ENCODE data around the gene DDTL.
"Not testable (repeated sequence)": the region's sequence is repeated elsewhere in the genome, so short reads cannot be mapped to it uniquely, and the experiment has no call there.

The DDTL gene

GRCh38 chr22:23970816-23971486 lies 4.3 kb downstream of the DDTL start:
- Histone ChIP-seq H3K27me3 (ENCODE audit: insufficient read depth, low read length) (no peaks in the 10 kb centered on the region), H3K27ac (ENCODE audit: low read depth, low read length) (no peak overlapping the region)

GRCh38 chr22:23971927-23972326 lies 5.2 kb downstream of the DDTL start:
- not testable (repeated sequence) for H3K4me3 ChIP-seq (ENCODE audit: low read length); H3K27ac ChIP-seq (ENCODE audit: low read depth, low read length); H3K4me1 ChIP-seq (ENCODE audit: insufficient read depth, low read length); H3K9me3 ChIP-seq (ENCODE audit: insufficient read depth, low read depth, low read length); H3K9ac ChIP-seq (ENCODE audit: low read depth, low read length); H3K27me3 ChIP-seq (ENCODE audit: insufficient read depth, low read length)
- H3K36me3 ChIP-seq (ENCODE audit: insufficient read depth, low read length), result peaks cover 29% of the 10 kb centered on the region
- WGBS, result over 99% methylated on average over 3 of the region's 3 CpGs

More at GRCh38 chr22:23970816-23971486, 4.3 kb downstream of the DDTL start:
- H3K9me3 ChIP-seq (ENCODE audit: insufficient read depth, low read depth, low read length), result no peaks in the 10 kb centered on the region
- no peaks in the 10 kb centered on the region for H3K4me1 ChIP-seq (ENCODE audit: insufficient read depth, low read length)
- H3K36me3 ChIP-seq (ENCODE audit: insufficient read depth, low read length), result peaks cover 29% of the 10 kb centered on the region
- WGBS, result 87% methylated on average over 6 of the region's 6 CpGs
- no peak overlapping the region for H3K4me3 ChIP-seq (ENCODE audit: low read length)
- no peak overlapping the region for H3K9ac ChIP-seq (ENCODE audit: low read depth, low read length)

DNA sequence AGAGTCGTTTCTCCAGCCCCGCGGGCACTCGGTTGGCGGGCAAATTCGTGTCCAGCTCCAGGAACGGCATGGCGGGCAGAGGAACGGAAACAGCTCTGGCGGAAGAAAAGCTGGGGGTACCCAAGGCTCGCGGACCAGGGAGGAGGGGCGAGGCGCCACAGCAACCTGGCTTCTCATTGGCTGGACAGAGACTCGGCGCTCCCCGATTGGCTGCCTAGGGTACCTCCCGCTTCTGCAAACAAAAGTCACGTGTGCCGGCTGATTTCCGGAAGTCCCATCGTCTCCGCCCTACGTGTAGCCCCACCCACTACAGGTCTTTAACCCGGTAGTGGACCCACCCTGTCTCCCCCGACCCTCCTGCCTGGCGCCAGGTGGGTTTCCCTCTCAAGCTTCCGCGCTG lies 7.7 kb downstream of the DDTL start, which contains the start of gene DDT:
DDT (minus strand) TSS at position 97 of the 400 bp plus-strand sequence; CDS start at position 70, 27 bp downstream.
- H3K9ac ChIP-seq (ENCODE audit: low read depth, low read length); H3K27ac ChIP-seq (ENCODE audit: low read depth, low read length); H3K9me3 ChIP-seq (ENCODE audit: insufficient read depth, low read depth, low read length); H3K4me3 ChIP-seq (ENCODE audit: low read length); H3K27me3 ChIP-seq (ENCODE audit: insufficient read depth, low read length); H3K4me1 ChIP-seq (ENCODE audit: insufficient read depth, low read length): not testable (repeated sequence)
- H3K36me3 ChIP-seq (ENCODE audit: insufficient read depth, low read length), result peaks cover 27% of the 10 kb centered on the region
- no CpG with 5 or more reads among the region's 29 CpGs for WGBS

- 31% methylated on average over 6 of the region's 27 CpGs for WGBS
Observed at GRCh38 chr22:23974836-23975352, 8.2 kb downstream of the DDTL start.

GRCh38 chr22:23977304-23977703 lies 10.6 kb downstream of the DDTL start:
- not testable (repeated sequence) for H3K4me3 ChIP-seq (ENCODE audit: low read length); H3K27me3 ChIP-seq (ENCODE audit: insufficient read depth, low read length); H3K36me3 ChIP-seq (ENCODE audit: insufficient read depth, low read length); H3K9ac ChIP-seq (ENCODE audit: low read depth, low read length); H3K4me1 ChIP-seq (ENCODE audit: insufficient read depth, low read length); H3K27ac ChIP-seq (ENCODE audit: low read depth, low read length); H3K9me3 ChIP-seq (ENCODE audit: insufficient read depth, low read depth, low read length)
- 97% methylated on average over 5 of the region's 12 CpGs for WGBS

More at GRCh38 chr22:23974836-23975352, 8.2 kb downstream of the DDTL start:
- not testable (repeated sequence) for H3K4me3 ChIP-seq (ENCODE audit: low read length); H3K4me1 ChIP-seq (ENCODE audit: insufficient read depth, low read length); H3K9me3 ChIP-seq (ENCODE audit: insufficient read depth, low read depth, low read length); H3K9ac ChIP-seq (ENCODE audit: low read depth, low read length); H3K27ac ChIP-seq (ENCODE audit: low read depth, low read length); H3K27me3 ChIP-seq (ENCODE audit: insufficient read depth, low read length)
- peaks cover 21% of the 10 kb centered on the region for H3K36me3 ChIP-seq (ENCODE audit: insufficient read depth, low read length)

DNA sequence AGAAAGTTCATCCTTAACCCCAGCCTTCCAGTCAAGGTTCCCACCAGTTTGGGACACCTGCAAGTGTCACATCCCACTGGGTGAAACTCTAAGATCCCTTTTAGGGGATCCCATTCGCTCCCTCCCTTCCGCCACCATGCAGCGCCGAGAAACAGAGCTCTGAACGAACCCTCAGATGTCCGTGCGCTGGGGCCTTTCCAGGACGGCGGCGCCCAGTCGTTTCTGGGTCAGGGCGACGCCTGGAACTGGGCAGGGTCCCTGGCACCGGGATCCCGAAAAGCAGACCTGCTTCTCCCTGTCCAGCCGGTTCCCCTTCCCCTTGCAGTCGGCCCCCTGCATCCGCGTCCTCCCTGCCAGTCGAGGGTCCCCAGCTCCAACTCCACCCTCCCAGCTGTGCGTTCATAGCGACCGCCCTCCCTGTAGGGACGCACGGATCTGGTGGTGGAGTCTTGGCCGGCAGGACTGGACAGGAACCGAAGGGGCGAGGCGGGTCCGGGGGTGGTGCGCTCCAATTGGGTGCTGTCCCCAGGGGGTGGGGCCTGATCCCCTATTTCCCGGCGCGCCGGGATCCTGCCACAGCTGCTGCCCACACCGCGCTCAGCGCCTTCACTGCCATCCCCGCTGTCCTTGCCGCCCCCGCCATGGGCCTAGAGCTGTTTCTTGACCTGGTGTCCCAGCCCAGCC lies 13.0 kb downstream of the DDTL start, which contains the start of gene GSTT2:
GSTT2 (plus strand) TSS at position 578 of the 684 bp plus-strand sequence.
- H3K4me1 ChIP-seq (ENCODE audit: insufficient read depth, low read length); H3K27ac ChIP-seq (ENCODE audit: low read depth, low read length); H3K27me3 ChIP-seq (ENCODE audit: insufficient read depth, low read length); H3K9me3 ChIP-seq (ENCODE audit: insufficient read depth, low read depth, low read length); H3K36me3 ChIP-seq (ENCODE audit: insufficient read depth, low read length); H3K4me3 ChIP-seq (ENCODE audit: low read length); H3K9ac ChIP-seq (ENCODE audit: low read depth, low read length): not testable (repeated sequence)
- no CpG with 5 or more reads among the region's 41 CpGs for WGBS

- H3K4me1 ChIP-seq (ENCODE audit: insufficient read depth, low read length), result not testable (repeated sequence)
- no CpG with 5 or more reads among the region's 7 CpGs for WGBS
Observed at GRCh38 chr22:23980567-23980966, 13.9 kb downstream of the DDTL start.

GRCh38 chr22:23984430-23984829 lies 17.7 kb downstream of the DDTL start:
- H3K36me3 ChIP-seq (ENCODE audit: insufficient read depth, low read length), result no peaks in the 10 kb centered on the region
- H3K4me3 ChIP-seq (ENCODE audit: low read length), result no peak overlapping the region
- WGBS, result 10% methylated on average over 6 of the region's 6 CpGs
- no peak overlapping the region for H3K9ac ChIP-seq (ENCODE audit: low read depth, low read length)
- H3K27me3 ChIP-seq (ENCODE audit: insufficient read depth, low read length), result no peaks in the 10 kb centered on the region
- no peak overlapping the region for H3K27ac ChIP-seq (ENCODE audit: low read depth, low read length)
- no peaks in the 10 kb centered on the region for H3K9me3 ChIP-seq (ENCODE audit: insufficient read depth, low read depth, low read length)
- H3K4me1 ChIP-seq (ENCODE audit: insufficient read depth, low read length), result no peaks in the 10 kb centered on the region

More at GRCh38 chr22:23980567-23980966, 13.9 kb downstream of the DDTL start:
- not testable (repeated sequence) for H3K9me3 ChIP-seq (ENCODE audit: insufficient read depth, low read depth, low read length); H3K4me3 ChIP-seq (ENCODE audit: low read length); H3K27ac ChIP-seq (ENCODE audit: low read depth, low read length); H3K36me3 ChIP-seq (ENCODE audit: insufficient read depth, low read length); H3K9ac ChIP-seq (ENCODE audit: low read depth, low read length); H3K27me3 ChIP-seq (ENCODE audit: insufficient read depth, low read length)

DNA sequence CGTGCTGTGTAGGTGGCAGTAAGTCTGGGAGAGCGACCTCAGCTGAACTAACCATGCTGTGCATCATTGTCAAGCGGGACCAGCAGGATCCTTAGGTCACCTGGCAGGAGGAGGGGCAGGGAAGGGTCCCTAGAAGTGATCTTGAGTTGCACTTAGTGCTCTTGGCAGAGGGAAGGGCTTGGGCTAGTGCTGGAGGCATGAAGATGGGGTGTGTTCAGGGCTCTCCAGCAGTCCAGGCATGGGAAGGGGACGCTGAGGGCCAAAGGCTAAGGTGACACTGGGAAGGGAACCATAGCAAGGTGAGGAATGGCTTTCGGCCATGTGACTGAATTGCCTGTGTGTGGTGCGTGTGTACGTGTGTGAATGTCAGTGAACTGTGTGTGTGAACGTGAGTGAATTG lies 19.4 kb downstream of the DDTL start:
- H3K27me3 ChIP-seq (ENCODE audit: insufficient read depth, low read length); H3K9me3 ChIP-seq (ENCODE audit: insufficient read depth, low read depth, low read length); H3K27ac ChIP-seq (ENCODE audit: low read depth, low read length); H3K4me3 ChIP-seq (ENCODE audit: low read length); H3K9ac ChIP-seq (ENCODE audit: low read depth, low read length); H3K36me3 ChIP-seq (ENCODE audit: insufficient read depth, low read length); H3K4me1 ChIP-seq (ENCODE audit: insufficient read depth, low read length): not testable (repeated sequence)
- 79% methylated on average over 8 of the region's 8 CpGs for WGBS

- H3K9ac ChIP-seq (ENCODE audit: low read depth, low read length); H3K9me3 ChIP-seq (ENCODE audit: insufficient read depth, low read depth, low read length); H3K27ac ChIP-seq (ENCODE audit: low read depth, low read length); H3K27me3 ChIP-seq (ENCODE audit: insufficient read depth, low read length); H3K4me1 ChIP-seq (ENCODE audit: insufficient read depth, low read length); H3K4me3 ChIP-seq (ENCODE audit: low read length); H3K36me3 ChIP-seq (ENCODE audit: insufficient read depth, low read length): not testable (repeated sequence)
- WGBS, result 73% methylated on average over 4 of the region's 4 CpGs
Observed at GRCh38 chr22:23986538-23987178, 20.0 kb downstream of the DDTL start.

GRCh38 chr22:23989583-23990244 lies 23.0 kb downstream of the DDTL start:
- H3K27me3 ChIP-seq (ENCODE audit: insufficient read depth, low read length); H3K4me1 ChIP-seq (ENCODE audit: insufficient read depth, low read length); H3K9ac ChIP-seq (ENCODE audit: low read depth, low read length); H3K4me3 ChIP-seq (ENCODE audit: low read length); H3K27ac ChIP-seq (ENCODE audit: low read depth, low read length); H3K36me3 ChIP-seq (ENCODE audit: insufficient read depth, low read length); H3K9me3 ChIP-seq (ENCODE audit: insufficient read depth, low read depth, low read length): not testable (repeated sequence)
- WGBS, result 45% methylated on average over 1 of the region's 3 CpGs
